IMR-90 (cell line): ENCODE results near the gene AIDA. TPM values are rescaled to one million over a fixed set of nuclear protein-coding genes. Genes with fewer than 3 reads are reported as not detected.

ENCODE experiments used
- ATAC-seq: fragments of 200-7000 bp; cut with Tn5 transposase; 2 replicates; pipeline ENCODE4 v1.9.1; 2020; ENCODE audit warnings: low read depth, mild to moderate bottlenecking, moderate library complexity
- BruUV-seq: library from RNA; stranded (reverse); fragments of 400-500 nt; replicated peaks from 2 replicates; lab custom pipeline; 2021; lab: Mats Ljungman, UMichigan
- CTCF ChIA-PET: fragments of 300-600 bp; formaldehyde crosslinking; extraction: SDS; loops from one replicate; lab custom pipeline; 2021; ENCODE audit warnings: antibody characterized with exemption; lab: Yijun Ruan, JAX
- POLR2A ChIA-PET: fragments of 300-600 bp; sonication (Branson Sonifier 250); formaldehyde crosslinking; loops from one replicate; lab custom pipeline; 2022; ENCODE audit warnings: antibody characterized with exemption; ENCODE audit not compliant: unreplicated experiment; lab: Charles Lee
- DNase-seq: peaks from one replicate; pipeline ENCODE4 v3.0.0; 2013
- H2AFZ ChIP-seq: replicated peaks from 2 replicates; pipeline ENCODE3; 2013; ENCODE audit warnings: low read length, mild to moderate bottlenecking; ENCODE audit not compliant: poor library complexity
- H2AK5ac ChIP-seq: 2 replicates; pipeline ENCODE4 v1.6.1; 2013; ENCODE audit warnings: low read depth, low read length, inconsistent platforms
- H2AK9ac ChIP-seq: replicated peaks from 2 replicates; pipeline ENCODE3; 2013; ENCODE audit warnings: mild to moderate bottlenecking, low read depth, low read length, moderate library complexity; ENCODE audit not compliant: poor library complexity
- H2BK120ac ChIP-seq: 2 replicates; pipeline ENCODE4 v1.6.1; 2013; ENCODE audit warnings: low read depth, low read length, inconsistent platforms
- H2BK15ac ChIP-seq: 3 replicates; pipeline ENCODE4 v1.6.1; 2013; ENCODE audit warnings: low read depth, low read length, inconsistent platforms
- H2BK20ac ChIP-seq: 2 replicates; pipeline ENCODE4 v1.6.1; 2013; ENCODE audit warnings: low read depth, mild to moderate bottlenecking, inconsistent platforms, low read length, moderate library complexity
- H2BK5ac ChIP-seq: 2 replicates; pipeline ENCODE4 v1.6.1; 2013; ENCODE audit warnings: mild to moderate bottlenecking, low read depth, low read length, inconsistent platforms; ENCODE audit not compliant: poor library complexity, severe bottlenecking
- H3K14ac ChIP-seq: replicated peaks from 2 replicates; pipeline ENCODE4 v1.6.1; 2013; ENCODE audit warnings: low read depth, low read length, inconsistent platforms
- H3K18ac ChIP-seq: 2 replicates; pipeline ENCODE4 v1.6.1; 2013; ENCODE audit warnings: low read depth, low read length, control low read depth
- H3K23ac ChIP-seq: 2 replicates; pipeline ENCODE4 v1.6.1; 2013; ENCODE audit warnings: low read depth, low read length, inconsistent platforms
- H3K27ac ChIP-seq: 2 replicates; pipeline ENCODE4 v1.5.1; 2013; ENCODE audit warnings: mild to moderate bottlenecking, control low read depth, low read length; ENCODE audit not compliant: insufficient read depth
- H3K27me3 ChIP-seq: 2 replicates; pipeline ENCODE4 v1.6.1; 2013; ENCODE audit warnings: low read length; ENCODE audit not compliant: control insufficient read depth, insufficient read depth
- H3K36me3 ChIP-seq: 2 replicates; pipeline ENCODE4 v1.6.1; 2013; ENCODE audit warnings: low read length, mixed read lengths; ENCODE audit not compliant: control insufficient read depth, insufficient read depth
- H3K4ac ChIP-seq: 2 replicates; pipeline ENCODE4 v1.6.1; 2013; ENCODE audit warnings: low read depth, low read length, inconsistent platforms
- H3K4me1 ChIP-seq: 2 replicates; pipeline ENCODE4 v1.6.1; 2013; ENCODE audit warnings: low read length, mixed read lengths; ENCODE audit not compliant: control insufficient read depth, insufficient read depth
- H3K4me2 ChIP-seq: 2 replicates; pipeline ENCODE4 v1.6.1; 2013; ENCODE audit warnings: low read depth, mild to moderate bottlenecking, control low read depth, low read length, moderate library complexity
- H3K4me3 ChIP-seq: 2 replicates; pipeline ENCODE4 v1.5.1; 2013; ENCODE audit warnings: low read depth, mild to moderate bottlenecking, control low read depth, low read length, moderate library complexity; ENCODE audit not compliant: insufficient read depth
- H3K56ac ChIP-seq: 2 replicates; pipeline ENCODE4 v1.6.1; 2013; ENCODE audit warnings: low read length, inconsistent platforms; ENCODE audit not compliant: insufficient read depth; ENCODE audit errors: extremely low read depth
- H3K79me1 ChIP-seq, 2 experiments: 2 replicates each; pipeline ENCODE4 v1.6.1; 2013; ENCODE audit warnings: low read length in 2 of 2, inconsistent platforms in 1 of 2, low read depth in 1 of 2
- H3K9ac ChIP-seq: 2 replicates; pipeline ENCODE4 v1.6.1; 2013; ENCODE audit warnings: low read depth, low read length, control low read depth
- H3K9me1 ChIP-seq: 2 replicates; pipeline ENCODE4 v1.6.1; 2013; ENCODE audit warnings: low read length, inconsistent platforms; ENCODE audit not compliant: insufficient read depth
- H3K9me3 ChIP-seq: 2 replicates; pipeline ENCODE4 v1.6.1; 2013; ENCODE audit warnings: low read length; ENCODE audit not compliant: control insufficient read depth, insufficient read depth
- H4K20me1 ChIP-seq: 2 replicates; pipeline ENCODE4 v1.6.1; 2013; ENCODE audit warnings: low read length, inconsistent platforms; ENCODE audit not compliant: insufficient read depth
- H4K5ac ChIP-seq: 2 replicates; pipeline ENCODE4 v1.6.1; 2013; ENCODE audit warnings: mild to moderate bottlenecking, low read depth, low read length, control low read depth
- H4K8ac ChIP-seq, 2 experiments: 2 replicates each; pipeline ENCODE4 v1.6.1; 2013; ENCODE audit warnings: low read depth in 2 of 2, low read length in 2 of 2, control low read depth in 1 of 2, inconsistent platforms in 1 of 2
- H4K91ac ChIP-seq: 2 replicates; pipeline ENCODE4 v1.6.1; 2013; ENCODE audit warnings: low read depth, low read length, inconsistent platforms; ENCODE audit not compliant: insufficient read depth
- BHLHE40 ChIP-seq: fragments of 150-350 bp; IDR thresholded peaks from 2 replicates; pipeline ENCODE4 v1.6.1; 2016; ENCODE audit warnings: mild to moderate bottlenecking, low read depth, low read length
- CEBPB ChIP-seq: IDR thresholded peaks from 2 replicates; pipeline ENCODE4 v1.6.1; 2012; ENCODE audit warnings: low read depth, low read length, improper control_type of control experiment
- CHD1 ChIP-seq: IDR thresholded peaks from 2 replicates; pipeline ENCODE4 v1.6.1; 2012; ENCODE audit warnings: low read depth, low read length, improper control_type of control experiment
- CTCF ChIP-seq: conservative IDR thresholded peaks from 2 replicates; pipeline ENCODE4 v1.5.1; 2012; ENCODE audit warnings: mild to moderate bottlenecking, low read depth, low read length, improper control_type of control experiment
- ELK1 ChIP-seq: fragments of 150-350 bp; IDR thresholded peaks from 2 replicates; pipeline ENCODE4 v1.6.1; 2016; ENCODE audit warnings: low read depth, mild to moderate bottlenecking, low read length, moderate library complexity, borderline replicate concordance
- FOS ChIP-seq: fragments of 150-350 bp; IDR thresholded peaks from 2 replicates; pipeline ENCODE4 v1.6.1; 2016; ENCODE audit warnings: low read depth, low read length
- MAFK ChIP-seq: IDR thresholded peaks from 2 replicates; pipeline ENCODE4 v1.6.1; 2012; ENCODE audit warnings: low read depth, low read length, improper control_type of control experiment
- MAZ ChIP-seq: IDR thresholded peaks from 2 replicates; pipeline ENCODE4 v1.6.1; 2012; ENCODE audit warnings: low read depth, mild to moderate bottlenecking, low read length, improper control_type of control experiment, moderate library complexity, borderline replicate concordance
- MXI1 ChIP-seq: IDR thresholded peaks from 2 replicates; pipeline ENCODE4 v1.6.1; 2012; ENCODE audit warnings: low read depth, mild to moderate bottlenecking, low read length, moderate library complexity, borderline replicate concordance
- NFE2L2 ChIP-seq: fragments of 150-350 bp; IDR thresholded peaks from 2 replicates; pipeline ENCODE4 v1.6.1; 2016; ENCODE audit warnings: low read depth, mild to moderate bottlenecking, low read length
- POLR2A ChIP-seq: IDR thresholded peaks from 2 replicates; pipeline ENCODE4 v1.6.1; 2012; ENCODE audit warnings: mild to moderate bottlenecking, low read depth, low read length
- RAD21 ChIP-seq: IDR thresholded peaks from 2 replicates; pipeline ENCODE4 v1.6.1; 2012; ENCODE audit warnings: low read length, improper control_type of control experiment
- RCOR1 ChIP-seq: IDR thresholded peaks from 2 replicates; pipeline ENCODE4 v1.6.1; 2012; ENCODE audit warnings: mild to moderate bottlenecking, low read length, improper control_type of control experiment; ENCODE audit not compliant: insufficient replicate concordance
- RFX5 ChIP-seq: IDR thresholded peaks from 2 replicates; pipeline ENCODE4 v1.8.0; 2012; ENCODE audit warnings: low read depth, mild to moderate bottlenecking, low read length, moderate library complexity
- SMC3 ChIP-seq: fragments of 150-350 bp; IDR thresholded peaks from 2 replicates; pipeline ENCODE4 v1.6.1; 2016; ENCODE audit warnings: low read depth, mild to moderate bottlenecking, antibody characterized with exemption, low read length, moderate library complexity
- USF2 ChIP-seq: fragments of 150-350 bp; IDR thresholded peaks from 2 replicates; pipeline ENCODE4 v1.6.1; 2017; ENCODE audit warnings: mild to moderate bottlenecking, antibody characterized with exemption, low read length, low read depth
- WGBS, 2 experiments: methylation state at CpG; one replicate each; pipeline versions ENCODE4 v1.1.5 to v1.1.7; 2013; ENCODE audit warnings: missing lambda C conversion rate in 2 of 2; ENCODE audit not compliant: insufficient read length in 1 of 2; ENCODE audit errors: extremely low coverage in 2 of 2; 5-methylcytosine and 5-hydroxymethylcytosine counted together
- dilution Hi-C: fragments of 300-500 bp; cut with HindIII; formaldehyde crosslinking; loops from one replicate; pipeline ENCODE4 v1.14.3; 2018; ENCODE audit warnings: low sequenced_read_pairs; ENCODE audit not compliant: unreplicated experiment
- in situ Hi-C: fragments of 300-500 bp; cut with MboI; formaldehyde crosslinking; loops from 3 replicates; pipeline ENCODE4 v1.14.3; 2019; ENCODE audit warnings: low sequenced_read_pairs, inconsistent platforms, mixed read lengths
- intact Hi-C: fragments of 100-400 bp; cut with micrococcal nuclease; formaldehyde crosslinking; loops from 2 replicates; pipeline ENCODE4 v1.10.0; 2022
- polyA plus RNA-seq, 3 experiments: library from polyadenylated mRNA; depleted of rRNA; stranded (reverse); fragments of >200 nt; gene quantifications; 2 replicates each; pipeline ENCODE4 v1.2.3, GENCODE V29; 2012; ENCODE audit warnings: low replicate concordance in 1 of 3
- total RNA-seq: library from RNA; depleted of rRNA; stranded (reverse); fragments of >200 nt; gene quantifications from 2 replicates; pipeline ENCODE4 v1.2.3, GENCODE V29; 2012

AIDA gene
- total and polyA plus RNA-seq, 2 of the 4 experiments (the other 2 are of a cell fraction) = 47.9 to 48.6 TPM

- peaks cover 15% of the 10 kb centered on the region; the same call in 1 of the 2 replicates for H3K36me3 ChIP-seq
- H4K91ac ChIP-seq = no peak overlapping the region
- TF ChIP-seq RCOR1 (no peak), MAZ (no peak), MAFK (no peak), SMC3 (no peak), FOS (no peak), CHD1 (no peak), RFX5 (no peak), RAD21 (no peak), BHLHE40 (no peak), ELK1 (no peak), NFE2L2 (no peak), CTCF (no peak), CEBPB (no peak), MXI1 (no peak), USF2 (no peak), POLR2A (no peak)
- H4K8ac ChIP-seq = no peak overlapping the region
- H2AK5ac ChIP-seq = no peak overlapping the region
- H3K9me1 ChIP-seq = no peaks in the 10 kb centered on the region
- BruUV-seq = no TSS peak
- dilution Hi-C loops = no loop called here
- in situ Hi-C loops = no loop called here
- H2AFZ ChIP-seq = no peak overlapping the region
- no CpG with 5 or more reads among the region's 5 CpGs for WGBS, 2 experiments
- H2BK15ac ChIP-seq = no peak overlapping the region
- peaks cover 6% of the 10 kb centered on the region for H3K4me1 ChIP-seq
- no peaks in the 10 kb centered on the region for H3K9me3 ChIP-seq
- H4K5ac ChIP-seq = no peak overlapping the region
- H2BK20ac ChIP-seq = no peak overlapping the region
- ChIA-PET CTCF (interaction anchor here (1.4 kb wide), 2 partner anchors 9 to 353 kb away, joined by 3 to 4 read pairs; no protein-coding TSS in a partner anchor), POLR2A (no interaction called here)
- ATAC-seq (no peak), DNase-seq (no peak)
- H3K18ac ChIP-seq = no peak overlapping the region
- no peaks in the 10 kb centered on the region for H3K79me1 ChIP-seq
- no peaks in the 10 kb centered on the region for H3K27me3 ChIP-seq
- H4K20me1 ChIP-seq = no peaks in the 10 kb centered on the region
- H2BK5ac ChIP-seq = no peak overlapping the region
- H3K56ac ChIP-seq = no peak overlapping the region
- H3K27ac ChIP-seq = no peak overlapping the region
- H3K4ac ChIP-seq = no peak overlapping the region
- H2BK120ac ChIP-seq = no peak overlapping the region
- intact Hi-C loops = no loop called here
- no peak overlapping the region for H3K14ac ChIP-seq
- no peak overlapping the region for H3K4me2 ChIP-seq
- no peak overlapping the region for H3K23ac ChIP-seq
- no peak overlapping the region for H3K9ac ChIP-seq
- H3K4me3 ChIP-seq = no peak overlapping the region
- no peak overlapping the region for H2AK9ac ChIP-seq
These were observed 24.2 kb upstream of the AIDA start for GRCh38 chr1:222736470-222736869.
